ENCODE measurements around the gene PPY.

GRCh38 chr17:43986225-43986981, 44.1 kb upstream of the PPY start:
- no peak for TF ChIP-seq POLR2A (IDR thresholded peaks at IDR 0.05)
- TF ChIP-seq CTCF (IDR thresholded peaks at IDR 0.05) = no peak

All from heart left ventricle (tissue), 13 donors.